GM19468 (cell line): Measurements from ENCODE around the gene SLC17A9.

Source experiments
- ATAC-seq: cut with Tn5 transposase; IDR thresholded peaks from one replicate; pipeline ENCODE4 v1.9.1; 2021; ENCODE audit warnings: mild to moderate bottlenecking, moderate library complexity, moderate number of reproducible peaks; ENCODE audit not compliant: unreplicated experiment; ENCODE audit errors: extremely low read depth

SLC17A9 gene

GRCh38 chr20:62995481-62995880 lies 43.0 kb downstream of the SLC17A9 start:
- ATAC-seq, result no peak

DNA sequence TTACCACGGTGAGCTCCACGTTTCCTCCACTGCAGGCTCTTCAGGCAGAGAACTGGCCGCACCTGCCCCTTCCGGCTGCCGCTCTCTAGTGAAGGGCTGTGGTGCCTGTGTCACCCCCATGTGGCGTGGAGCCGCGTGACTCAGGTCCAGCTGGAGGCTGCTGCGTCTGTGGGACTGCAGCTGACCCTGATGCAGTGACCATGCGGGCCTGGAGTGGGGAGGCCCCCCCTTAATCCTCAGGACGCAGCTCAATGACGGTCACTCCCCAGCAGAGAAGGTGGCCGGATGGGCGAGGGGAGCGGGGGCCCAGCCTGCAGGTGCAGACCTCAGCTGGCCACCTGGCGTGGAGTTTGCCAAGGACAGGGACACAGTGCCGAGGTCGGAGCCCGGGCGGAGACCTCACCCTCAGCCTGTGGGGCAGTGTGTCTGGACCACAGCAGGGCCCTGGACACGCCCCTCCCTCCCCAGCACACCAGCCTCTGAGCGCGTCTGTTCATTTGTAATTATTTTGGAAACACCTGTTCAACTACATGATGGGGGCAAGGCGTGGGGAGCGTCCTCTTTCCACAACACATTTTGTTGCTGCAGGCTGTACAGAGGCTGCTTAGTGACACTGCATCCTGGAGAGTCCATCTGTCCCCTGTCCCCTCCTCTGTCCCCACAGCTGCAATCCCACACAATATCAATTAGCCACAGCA lies 43.5 kb downstream of the SLC17A9 start:
- no peak for ATAC-seq

- no peak for ATAC-seq
These were observed 44.1 kb downstream of the SLC17A9 start for GRCh38 chr20:62996596-62996982.

DNA sequence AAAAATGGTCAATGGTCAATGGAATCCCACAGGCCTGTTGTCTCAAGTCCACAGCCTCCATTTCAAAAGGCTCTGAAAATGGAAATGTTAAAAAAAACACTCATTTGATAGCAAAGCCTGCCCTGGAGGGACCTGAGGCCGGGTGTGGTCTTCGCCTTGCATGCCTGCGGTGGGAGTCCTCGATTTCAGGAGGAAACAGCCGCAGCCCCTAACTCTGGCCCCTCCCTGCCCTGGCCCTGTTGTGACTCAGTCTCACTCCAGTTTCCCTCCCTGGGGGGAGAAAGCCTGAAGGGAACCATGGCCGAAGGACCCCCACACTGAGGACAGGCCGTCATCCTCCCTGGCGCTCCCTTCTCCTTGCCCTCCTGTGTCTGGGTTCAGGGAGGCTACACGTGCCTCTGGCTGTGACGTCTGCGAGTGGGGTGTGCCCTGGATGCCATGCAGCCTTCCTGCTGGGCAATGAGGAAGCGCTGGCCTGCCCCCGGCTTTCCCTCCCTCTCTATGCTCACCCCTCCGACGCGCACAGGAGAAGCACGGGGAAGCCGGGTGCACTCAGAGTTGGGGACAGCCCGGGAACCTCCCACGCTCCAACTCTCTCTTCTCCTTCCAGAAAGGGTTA lies 45.0 kb downstream of the SLC17A9 start:
- no peak for ATAC-seq

DNA sequence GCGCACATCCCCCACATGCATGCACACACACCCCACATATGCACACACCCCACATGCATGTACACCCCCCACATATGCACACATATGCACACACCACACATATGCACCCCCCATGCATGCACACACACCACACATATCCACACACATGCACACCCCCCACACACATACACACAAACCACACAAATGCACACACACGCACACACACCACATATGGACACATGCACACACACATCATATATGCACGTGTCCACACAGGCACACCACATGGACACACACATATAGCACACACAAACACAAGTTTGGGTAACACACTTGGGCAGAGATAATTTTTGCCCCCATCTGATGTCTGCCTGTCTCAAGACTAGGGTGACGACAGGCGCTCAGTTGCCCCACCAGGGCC lies 45.9 kb downstream of the SLC17A9 start:
- no peak for ATAC-seq

GRCh38 chr20:62999580-62999979 lies 47.1 kb downstream of the SLC17A9 start:
- no peak for ATAC-seq

- ATAC-seq, result no peak
These were observed 47.5 kb downstream of the SLC17A9 start for GRCh38 chr20:63000036-63000435.

- no peak for ATAC-seq
These were observed 48.4 kb downstream of the SLC17A9 start for GRCh38 chr20:63000958-63001357.

GRCh38 chr20:63002511-63002910 lies 50.0 kb downstream of the SLC17A9 start:
- no peak for ATAC-seq

DNA sequence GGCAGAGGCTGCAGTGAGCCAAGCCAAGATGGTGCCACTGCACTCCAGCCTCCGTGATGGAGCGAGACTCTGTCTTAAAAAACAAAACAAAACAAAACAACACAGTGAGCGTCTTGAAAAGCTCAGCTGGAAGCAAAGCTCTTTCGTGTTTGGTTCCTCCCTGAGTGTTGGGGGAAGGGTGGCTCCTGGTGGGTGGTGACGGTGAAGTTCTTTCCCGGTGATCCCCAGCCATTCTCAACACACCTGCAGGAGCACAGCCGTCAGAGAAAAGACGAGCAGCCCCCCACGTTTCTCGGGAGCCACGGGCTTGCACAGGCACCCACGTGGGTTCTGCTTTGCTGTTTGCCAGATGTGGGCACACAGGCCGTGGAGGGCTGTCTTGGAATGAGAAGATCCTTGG lies 51.0 kb downstream of the SLC17A9 start:
- no peak for ATAC-seq

DNA sequence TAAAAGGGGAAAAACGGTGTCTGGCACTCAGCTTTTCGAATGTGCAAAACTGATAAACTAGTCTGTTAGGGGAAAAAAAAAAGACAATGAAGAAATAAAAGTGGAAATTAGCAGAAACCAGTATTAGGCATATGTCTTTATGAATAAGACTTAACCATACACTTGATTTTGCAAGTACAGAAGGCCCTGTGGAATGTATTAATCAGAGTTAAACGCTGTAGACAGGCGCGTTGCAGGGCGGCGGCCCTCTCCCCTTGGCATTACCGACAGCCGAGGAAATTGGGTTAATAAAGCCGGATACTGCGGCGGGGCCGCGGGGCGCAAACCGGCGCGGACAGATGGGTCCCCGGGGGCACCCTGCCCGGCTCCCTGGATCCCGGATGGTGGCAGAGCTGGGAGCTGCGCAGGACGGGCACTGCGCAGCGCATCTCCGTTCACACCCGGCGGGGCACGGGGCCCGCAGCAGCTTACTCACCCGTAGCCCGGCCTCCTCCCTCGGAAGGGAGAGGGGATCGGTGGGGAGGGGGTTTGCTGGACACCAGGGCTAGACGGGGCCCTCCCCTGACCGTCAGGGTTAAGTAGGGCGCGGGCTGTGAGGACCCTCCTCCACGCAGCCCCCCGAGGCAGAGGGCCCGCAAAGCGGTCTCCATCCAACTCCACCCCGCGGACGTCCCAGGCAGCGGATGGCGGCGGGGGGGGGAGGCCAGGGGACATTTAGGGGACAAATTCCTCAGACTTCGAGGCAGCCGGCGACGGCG lies 52.3 kb downstream of the SLC17A9 start:
- no peak for ATAC-seq

DNA sequence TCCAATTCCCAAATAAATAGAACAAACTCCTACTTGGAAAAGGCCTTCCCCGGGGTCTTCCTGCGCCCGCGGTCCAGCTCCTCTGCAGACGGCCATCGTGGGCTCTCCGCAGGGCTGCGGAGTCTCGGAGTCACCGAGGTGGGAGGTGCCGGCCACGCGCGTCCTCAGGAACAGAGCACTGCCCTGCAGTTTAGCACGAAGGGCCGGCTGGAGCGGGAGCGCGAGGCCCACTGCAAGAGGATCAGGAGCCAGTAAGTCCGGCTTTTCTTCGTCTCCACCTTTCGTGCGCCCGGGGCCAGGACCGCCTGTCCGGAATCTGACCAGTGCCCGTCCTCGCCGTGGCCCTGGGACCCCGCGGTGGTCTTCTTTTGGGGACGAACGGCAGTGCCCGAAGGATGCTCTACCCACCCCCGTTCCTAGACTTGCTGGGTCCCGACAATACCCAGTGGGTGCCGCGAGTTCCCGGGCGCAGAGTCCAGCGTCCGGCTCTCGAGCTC lies 52.9 kb downstream of the SLC17A9 start:
- no peak for ATAC-seq

GRCh38 chr20:63005862-63006539 lies 53.5 kb downstream of the SLC17A9 start:
- ATAC-seq, result no peak

DNA sequence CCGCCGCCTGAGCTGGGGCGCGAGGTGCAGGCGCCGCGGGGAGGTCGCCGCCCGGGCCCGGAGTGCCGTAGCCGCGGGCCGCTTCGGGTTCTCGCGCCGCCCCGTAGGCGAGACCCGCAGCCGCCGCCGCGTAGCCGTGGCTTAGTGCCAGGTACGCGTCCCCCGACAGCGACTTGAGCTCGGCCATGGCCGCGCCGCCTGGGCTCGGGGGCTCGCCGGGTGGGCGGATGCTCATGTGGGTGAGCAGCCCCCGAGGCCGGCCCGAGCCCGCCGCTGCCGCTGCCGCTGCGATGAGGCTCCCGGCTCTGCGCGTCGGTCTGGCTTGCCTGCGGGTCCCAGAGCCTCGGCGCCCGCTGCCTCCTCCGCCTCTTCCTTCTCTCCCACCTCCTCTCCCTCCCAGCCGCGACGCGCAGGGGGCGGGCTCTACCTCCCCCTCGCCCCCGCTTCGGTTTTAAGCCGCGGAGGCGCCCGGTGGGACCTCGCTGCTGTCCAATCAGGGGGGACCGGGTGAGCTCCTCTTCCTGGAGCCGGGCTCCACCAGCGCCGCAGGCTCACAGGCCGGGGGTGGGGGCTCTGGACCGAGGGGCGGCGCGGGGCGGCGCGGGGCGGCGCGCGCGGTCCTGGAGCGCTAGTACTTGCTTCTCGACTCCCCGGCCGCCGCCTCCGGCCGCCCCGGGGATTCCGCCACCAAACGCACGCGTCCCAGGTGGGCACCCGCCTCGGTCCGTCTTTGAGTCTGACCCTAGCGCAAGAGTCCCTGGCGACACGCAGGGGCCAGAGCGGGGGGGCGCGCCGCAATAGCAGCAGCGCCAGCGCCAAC lies 54.2 kb downstream of the SLC17A9 start, which contains the start of gene BHLHE23:
Gene BHLHE23 (minus strand): TSS at position 425 of the 820 bp plus-strand sequence. CDS start 190 bp downstream, at position 235.
- ATAC-seq, result no peak

- no peak for ATAC-seq
These were observed 54.8 kb downstream of the SLC17A9 start for GRCh38 chr20:63007360-63007645.

DNA sequence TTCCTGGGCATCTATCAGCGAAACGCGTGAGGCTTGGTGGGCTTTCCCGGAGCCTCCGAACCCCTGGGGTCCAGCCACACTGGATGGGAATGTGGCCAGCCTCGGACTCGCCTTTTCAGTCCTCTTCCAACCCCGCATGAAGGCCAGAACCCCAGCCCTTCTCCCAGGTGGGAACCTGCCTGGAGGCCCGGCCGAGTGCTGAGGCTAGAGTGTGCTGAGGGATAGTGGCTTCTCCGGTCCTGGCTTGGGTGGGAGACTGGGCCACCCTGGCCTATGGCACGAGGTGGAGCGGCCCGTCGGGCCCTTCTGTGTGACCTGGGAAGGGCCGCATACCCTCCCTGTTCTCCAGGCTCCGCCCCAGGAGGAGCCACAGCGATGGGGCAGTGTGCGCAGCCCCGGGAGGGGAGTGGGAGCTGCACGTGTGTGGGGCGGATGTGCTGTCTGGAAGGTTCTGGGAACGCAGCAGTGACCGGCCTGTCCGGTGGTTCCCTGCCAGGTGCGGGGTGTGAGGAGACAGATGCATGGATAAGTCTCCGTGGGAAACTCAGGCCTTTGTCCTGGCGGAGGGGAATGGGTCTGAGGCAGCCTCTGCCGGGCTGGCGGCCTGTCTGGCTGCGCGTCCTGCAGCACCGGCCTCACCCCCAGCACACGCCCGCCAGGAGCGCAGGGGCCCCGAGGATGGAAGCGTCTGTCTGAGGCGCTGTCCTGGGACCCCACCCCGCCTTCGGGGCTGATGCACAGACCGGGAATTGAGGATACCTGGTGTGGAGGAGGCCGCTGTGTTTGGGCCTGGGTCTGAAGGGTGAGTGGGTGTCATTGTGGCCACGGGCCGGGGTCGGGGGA lies 55.4 kb downstream of the SLC17A9 start:
- no peak for ATAC-seq

GRCh38 chr20:63008541-63009044 lies 56.1 kb downstream of the SLC17A9 start:
- no peak for ATAC-seq

DNA sequence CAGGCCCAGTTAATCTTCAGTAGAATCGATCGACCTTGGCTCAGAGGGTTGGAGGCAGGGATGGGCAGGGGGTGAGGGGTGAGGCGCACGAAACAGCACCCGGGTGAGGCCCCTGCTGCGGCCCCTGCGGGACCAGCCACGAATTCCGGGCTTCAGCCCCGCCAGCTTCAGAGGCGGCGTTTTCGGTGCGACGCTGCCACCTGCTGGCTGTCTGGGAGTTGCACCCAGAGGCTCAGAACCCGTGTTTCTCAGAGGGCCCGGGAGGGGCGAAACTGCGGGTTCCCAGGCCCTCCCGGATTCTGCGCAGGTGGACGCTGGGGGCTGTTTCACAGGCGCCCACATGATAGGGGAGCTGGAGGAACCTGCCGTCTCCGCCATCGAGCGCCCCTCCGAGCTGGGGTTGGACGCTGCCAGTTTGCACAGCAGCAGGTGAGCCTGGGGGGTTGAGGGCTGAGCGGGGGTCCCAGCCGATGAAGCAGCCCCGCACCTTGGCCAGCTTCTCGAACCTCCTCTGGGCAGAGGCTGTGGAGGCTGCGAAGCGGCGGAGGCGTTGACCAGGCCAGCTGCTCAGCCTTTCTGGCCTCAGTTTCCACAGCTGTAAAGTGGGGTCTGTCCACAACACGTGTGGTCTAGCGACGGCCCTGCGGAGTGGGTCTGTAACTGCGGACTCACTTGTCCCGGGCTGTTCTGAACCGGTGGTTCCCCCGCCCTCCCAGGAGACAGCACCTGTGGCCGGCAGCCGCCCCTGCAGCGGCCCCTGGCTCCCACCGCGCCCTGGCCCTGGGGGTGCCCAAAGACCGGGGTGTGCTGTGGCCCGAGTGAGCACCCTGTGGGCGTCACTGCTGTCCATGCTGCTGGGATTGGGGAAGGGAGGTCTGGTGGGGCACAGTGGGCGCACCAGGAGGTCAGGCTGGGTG lies 56.8 kb downstream of the SLC17A9 start:
- ATAC-seq, result peak; percentile 28
